Fibroblast of the aortic adventitia (primary cell): ENCODE results near the gene VOPP1. TPM values are rescaled to one million over a fixed set of nuclear protein-coding genes. Genes with fewer than 3 reads are reported as not detected.
A peak's percentile ranks its signal among the peaks of the same experiment; 100 is the strongest.

ENCODE experiments used
- DNase-seq: peaks from one replicate; pipeline ENCODE4 v3.0.0-alpha.2; 2010; ENCODE audit warnings: low read depth
- H3K4me3 ChIP-seq: 2 replicates; pipeline ENCODE4 v1.5.1; 2011; ENCODE audit warnings: low read depth, mild to moderate bottlenecking, control low read depth, low read length, moderate library complexity
- total RNA-seq: library from RNA; depleted of rRNA; stranded (reverse); fragments of >200 nt; gene quantifications from 2 replicates; pipeline ENCODE4 v1.2.3, GENCODE V29; 2012; ENCODE audit warnings: low replicate concordance
- TF ChIP-seq, protein P1 (sequence below): IDR thresholded peaks from 2 replicates; pipeline ENCODE4 v1.5.1; 2011; ENCODE audit warnings: mild to moderate bottlenecking, low read length, control low read depth, inconsistent platforms; ENCODE audit not compliant: insufficient read depth

Gene VOPP1
- total RNA-seq, 1 donor = 89.4 TPM

DNA sequence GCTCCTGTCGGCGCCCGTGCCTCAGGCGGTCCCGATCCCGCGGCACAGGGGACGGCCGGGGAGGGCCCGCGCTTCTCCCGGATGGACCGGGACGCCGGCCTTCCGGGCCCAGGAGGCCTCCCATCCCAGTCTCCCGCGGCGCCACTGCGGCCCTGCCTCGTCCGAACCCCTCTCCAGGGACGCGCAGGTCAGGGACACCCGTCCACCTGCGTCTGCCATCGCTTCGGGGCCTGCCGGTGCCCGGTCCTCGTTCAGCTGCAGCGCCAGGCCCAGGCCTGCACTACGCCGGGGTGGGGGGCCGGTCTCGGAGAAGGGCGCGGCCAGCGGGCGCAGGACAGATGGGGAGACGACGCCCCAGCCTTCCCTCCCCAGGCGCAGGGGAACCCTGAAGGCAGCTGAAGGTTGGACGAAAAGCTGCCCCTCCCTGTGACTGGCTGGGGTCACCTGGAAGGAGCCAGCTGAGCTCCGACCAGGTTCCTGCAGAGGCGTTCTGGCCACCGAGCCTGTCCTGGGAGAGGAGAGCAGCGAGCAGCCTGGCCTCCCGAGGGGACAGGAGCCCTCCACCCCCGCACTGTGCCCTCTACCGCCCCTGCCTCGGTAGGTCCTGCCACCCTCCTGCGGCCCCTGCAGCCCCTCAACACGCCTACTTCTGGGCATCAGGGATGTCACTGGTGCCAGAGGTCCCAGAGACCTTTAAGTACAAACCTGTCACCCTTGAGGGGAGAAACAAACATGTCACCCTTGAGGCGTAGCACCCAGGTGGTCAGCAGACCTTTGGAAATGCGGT lies 122.9 kb downstream of the VOPP1 start:
- no peak overlapping the region for H3K4me3 ChIP-seq
- DNase-seq = no peak
- TF ChIP-seq, protein P1, sequence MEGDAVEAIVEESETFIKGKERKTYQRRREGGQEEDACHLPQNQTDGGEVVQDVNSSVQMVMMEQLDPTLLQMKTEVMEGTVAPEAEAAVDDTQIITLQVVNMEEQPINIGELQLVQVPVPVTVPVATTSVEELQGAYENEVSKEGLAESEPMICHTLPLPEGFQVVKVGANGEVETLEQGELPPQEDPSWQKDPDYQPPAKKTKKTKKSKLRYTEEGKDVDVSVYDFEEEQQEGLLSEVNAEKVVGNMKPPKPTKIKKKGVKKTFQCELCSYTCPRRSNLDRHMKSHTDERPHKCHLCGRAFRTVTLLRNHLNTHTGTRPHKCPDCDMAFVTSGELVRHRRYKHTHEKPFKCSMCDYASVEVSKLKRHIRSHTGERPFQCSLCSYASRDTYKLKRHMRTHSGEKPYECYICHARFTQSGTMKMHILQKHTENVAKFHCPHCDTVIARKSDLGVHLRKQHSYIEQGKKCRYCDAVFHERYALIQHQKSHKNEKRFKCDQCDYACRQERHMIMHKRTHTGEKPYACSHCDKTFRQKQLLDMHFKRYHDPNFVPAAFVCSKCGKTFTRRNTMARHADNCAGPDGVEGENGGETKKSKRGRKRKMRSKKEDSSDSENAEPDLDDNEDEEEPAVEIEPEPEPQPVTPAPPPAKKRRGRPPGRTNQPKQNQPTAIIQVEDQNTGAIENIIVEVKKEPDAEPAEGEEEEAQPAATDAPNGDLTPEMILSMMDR = no peak

DNA sequence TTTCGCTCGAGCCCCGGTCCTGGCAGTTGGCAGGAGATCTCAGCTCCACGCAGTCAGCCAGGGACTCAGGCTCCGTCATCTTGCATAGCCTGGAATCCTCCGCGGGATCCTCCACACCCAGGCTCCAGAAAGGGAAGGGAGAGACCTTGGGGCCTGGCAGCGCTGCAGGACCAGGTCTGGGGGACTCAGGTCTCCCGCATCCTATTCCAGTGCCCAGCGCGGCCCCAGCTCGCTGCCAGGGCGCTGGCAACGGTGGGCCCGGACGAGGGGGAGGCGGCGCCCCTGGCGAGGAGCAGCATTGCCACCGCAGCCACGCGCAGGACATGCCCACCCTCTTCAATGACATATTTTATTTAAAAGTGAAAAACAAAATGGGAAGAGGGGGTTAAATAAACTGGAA lies 123.8 kb downstream of the VOPP1 start:
- TF ChIP-seq, protein P1 = no peak
- no peak for DNase-seq
- H3K4me3 ChIP-seq = no peak overlapping the region

DNA sequence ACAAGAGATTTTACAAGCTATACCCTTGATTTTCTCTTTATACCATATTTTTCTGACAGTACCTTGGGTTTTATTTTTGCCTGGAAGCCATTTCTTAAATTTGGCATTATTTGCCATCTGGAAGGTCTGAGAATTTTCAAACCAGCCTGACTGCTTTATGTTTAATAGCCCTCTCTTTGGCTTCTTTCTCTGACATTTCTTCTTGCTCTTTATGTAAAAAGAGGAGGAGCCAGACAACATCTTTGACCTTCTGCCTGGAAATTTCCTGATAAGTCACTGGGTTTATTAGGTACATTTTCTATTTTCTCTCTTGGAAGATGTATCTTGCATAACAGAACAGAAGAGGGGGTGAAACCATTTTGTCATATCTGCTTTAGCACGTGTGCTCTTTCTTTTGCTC lies 127.5 kb downstream of the VOPP1 start:
- H3K4me3 ChIP-seq = no peak overlapping the region
- TF ChIP-seq, protein P1 = no peak
- no peak for DNase-seq

DNA sequence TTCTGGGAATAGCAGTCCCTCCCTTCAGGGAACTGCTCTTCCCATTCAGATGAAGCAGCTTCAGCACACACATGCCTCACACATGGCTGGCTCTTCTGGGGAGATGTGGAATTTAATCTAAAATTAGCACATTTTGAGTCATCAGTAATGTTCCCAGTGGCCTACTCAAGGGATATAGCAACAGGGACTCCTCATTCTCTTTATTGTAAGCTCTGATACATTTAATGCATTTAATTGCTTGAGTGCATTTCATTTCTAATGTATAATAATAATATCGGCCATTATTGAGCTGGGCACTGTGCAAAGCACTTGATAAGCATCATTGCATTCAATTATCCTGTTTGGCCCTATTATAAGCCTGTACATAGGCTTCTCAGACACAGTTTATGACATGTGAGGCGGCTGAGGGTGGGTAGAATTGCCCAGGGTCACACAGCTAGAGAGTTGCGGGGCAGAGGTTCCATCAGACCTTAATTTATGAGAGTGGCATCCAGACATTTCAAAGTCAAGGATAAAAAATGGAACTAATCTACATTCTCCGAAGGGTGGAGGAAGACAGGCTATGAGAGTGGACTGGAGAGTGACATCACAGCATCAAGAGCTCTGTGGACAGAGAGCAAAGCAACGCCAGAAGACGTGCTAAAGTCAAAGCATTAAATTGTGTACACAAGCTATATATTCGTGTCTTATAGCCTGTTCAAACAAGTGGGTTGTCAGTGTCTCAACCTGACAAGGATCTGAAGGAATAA lies 130.4 kb downstream of the VOPP1 start:
- DNase-seq = peak; percentile 73
- H3K4me3 ChIP-seq = no peak overlapping the region
- TF ChIP-seq, protein P1 = no peak

DNA sequence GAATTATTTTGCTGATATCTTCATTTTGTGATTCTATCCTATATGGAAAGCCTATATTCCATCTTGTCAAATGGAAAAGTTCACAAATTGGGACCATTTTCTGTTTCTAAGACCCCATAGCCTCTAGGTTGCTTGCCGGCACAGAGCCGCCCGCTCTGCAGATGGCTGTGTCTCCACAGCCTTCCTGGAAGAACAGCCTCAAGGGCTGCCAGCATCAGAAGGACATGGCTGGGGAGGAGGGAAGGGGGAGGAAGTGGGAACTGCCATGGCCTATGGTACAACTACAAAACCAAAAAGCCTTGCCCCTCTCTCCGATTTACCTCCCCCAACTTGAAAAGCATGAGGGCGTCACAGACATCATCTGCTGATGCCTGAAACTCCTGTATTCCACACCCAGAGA lies 131.3 kb downstream of the VOPP1 start:
- H3K4me3 ChIP-seq = no peak overlapping the region
- TF ChIP-seq, protein P1 = no peak

DNA sequence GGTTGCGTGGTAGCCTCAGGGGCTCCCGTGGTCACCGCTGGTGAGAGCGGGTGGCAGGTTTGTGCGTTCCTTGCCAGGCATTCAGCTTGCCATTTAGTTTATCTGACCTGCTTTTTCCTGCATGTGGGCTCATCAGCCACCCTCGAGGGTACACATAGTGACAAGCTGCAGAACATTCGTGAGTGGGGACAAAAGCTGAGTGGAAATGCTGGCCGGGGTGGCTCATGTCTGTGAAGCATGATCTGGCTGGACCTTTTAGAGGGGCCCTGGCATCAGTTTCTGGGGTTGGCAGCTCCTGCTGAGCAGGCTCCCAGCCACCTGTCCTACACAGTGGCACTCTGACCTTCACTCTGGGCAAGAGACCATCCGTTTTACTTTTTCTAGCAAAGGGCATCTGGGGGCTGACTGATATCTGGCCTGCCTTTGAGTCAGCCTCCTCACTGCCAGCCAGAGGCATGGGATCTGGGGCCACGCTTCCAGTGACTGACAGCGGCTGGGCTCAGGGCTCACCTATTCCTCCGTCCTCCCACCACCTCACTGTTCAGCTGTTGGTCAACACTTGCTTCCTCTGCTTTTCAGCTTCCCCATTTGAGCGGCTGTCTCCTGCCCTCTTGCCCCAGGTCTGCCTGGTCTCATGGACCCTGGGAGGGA lies 132.1 kb downstream of the VOPP1 start:
- TF ChIP-seq, protein P1 = no peak
- no peak for DNase-seq
- H3K4me3 ChIP-seq = no peak overlapping the region

More for the DNA sequence above, 131.3 kb downstream of the VOPP1 start:
- DNase-seq = no peak
